OCI-LY7 (cell line): ENCODE data around the gene NOM1. TPM values are rescaled to one million over a fixed set of nuclear protein-coding genes. Genes with fewer than 3 reads are reported as not detected.

Experiments
- BruUV-seq: library from RNA; stranded (reverse); fragments of 400-500 nt; replicated peaks from 2 replicates; lab custom pipeline; 2021; lab: Mats Ljungman, UMichigan
- CTCF ChIA-PET: fragments of 300-600 bp; sonication (Branson Sonifier 250); formaldehyde crosslinking; loops from one replicate; lab custom pipeline; 2022; ENCODE audit warnings: antibody characterized with exemption; ENCODE audit not compliant: unreplicated experiment; lab: Charles Lee
- POLR2A ChIA-PET: fragments of 300-600 bp; sonication (Branson Sonifier 250); formaldehyde crosslinking; loops from one replicate; lab custom pipeline; 2022; ENCODE audit warnings: antibody characterized with exemption; lab: Charles Lee
- DNase-seq: peaks from one replicate; pipeline ENCODE4 v3.0.0-alpha.2; 2015; ENCODE audit warnings: low spot score
- H2AFZ ChIP-seq: fragments of 200-600 bp; sonication (generic), shearing (Covaris generic); 2 replicates; pipeline ENCODE4 v1.6.1; 2014; ENCODE audit warnings: mild to moderate bottlenecking, antibody characterized with exemption, low read length, moderate library complexity
- H3K27ac ChIP-seq: fragments of 200-600 bp; sonication (generic); 2 replicates; pipeline ENCODE4 v1.5.1; 2014; ENCODE audit warnings: mixed run types, low read depth, mild to moderate bottlenecking, moderate library complexity, low read length, inconsistent platforms; ENCODE audit not compliant: poor library complexity, severe bottlenecking
- H3K36me3 ChIP-seq: fragments of 200-600 bp; sonication (generic); 2 replicates; pipeline ENCODE4 v1.6.1; 2014; ENCODE audit warnings: mild to moderate bottlenecking, antibody characterized with exemption, low read length, moderate library complexity, mixed read lengths; ENCODE audit not compliant: insufficient read depth
- H3K4me1 ChIP-seq: fragments of 200-600 bp; sonication (generic); 2 replicates; pipeline ENCODE4 v1.5.1; 2014; ENCODE audit warnings: mild to moderate bottlenecking, low read length; ENCODE audit not compliant: insufficient read depth, poor library complexity, severe bottlenecking
- H3K4me2 ChIP-seq: fragments of 200-600 bp; sonication (generic); 2 replicates; pipeline ENCODE4 v1.6.1; 2014; ENCODE audit warnings: mild to moderate bottlenecking, low read length
- H3K4me3 ChIP-seq: fragments of 200-600 bp; sonication (generic); 2 replicates; pipeline ENCODE4 v1.5.1; 2014; ENCODE audit warnings: mild to moderate bottlenecking, low read depth, low read length; ENCODE audit not compliant: poor library complexity, severe bottlenecking
- H3K79me2 ChIP-seq: fragments of 200-600 bp; sonication (generic); 2 replicates; pipeline ENCODE4 v1.6.1; 2016; ENCODE audit warnings: low read depth, mild to moderate bottlenecking, low read length, moderate library complexity, mixed read lengths; ENCODE audit not compliant: insufficient read depth
- H3K9me2 ChIP-seq: fragments of 200-600 bp; sonication (generic); 2 replicates; pipeline ENCODE4 v1.6.1; 2016; ENCODE audit warnings: mild to moderate bottlenecking, low read length, mixed read lengths; ENCODE audit not compliant: insufficient read depth
- H3K9me3 ChIP-seq: fragments of 200-600 bp; sonication (generic); 2 replicates; pipeline ENCODE4 v1.6.1; 2014; ENCODE audit warnings: mild to moderate bottlenecking, mixed run types, low read length, mixed read lengths
- H4K20me1 ChIP-seq: fragments of 200-600 bp; sonication (generic); 2 replicates; pipeline ENCODE4 v1.6.1; 2014; ENCODE audit warnings: mild to moderate bottlenecking, antibody characterized with exemption, low read length, moderate library complexity, mixed read lengths; ENCODE audit not compliant: insufficient read depth
- CTCF ChIP-seq: fragments of 200-600 bp; sonication (generic); conservative IDR thresholded peaks from 2 replicates; pipeline ENCODE4 v1.5.1; 2014; ENCODE audit warnings: mild to moderate bottlenecking, antibody characterized with exemption, low read length, moderate library complexity, mixed read lengths
- EZH2phosphoT487 ChIP-seq: fragments of 200-600 bp; sonication (generic); IDR thresholded peaks from 2 replicates; pipeline ENCODE4 v1.6.1; 2018; ENCODE audit warnings: low read depth, borderline replicate concordance, mild to moderate bottlenecking, mixed run types, antibody characterized with exemption, low read length, moderate library complexity, mixed read lengths
- intact Hi-C: fragments of 100-400 bp; cut with micrococcal nuclease; formaldehyde crosslinking; loops from one replicate; pipeline ENCODE4 v1.10.0; 2022; ENCODE audit not compliant: unreplicated experiment
- total RNA-seq, 2 experiments: library from RNA; depleted of rRNA in 1 of 2; stranded (reverse); fragments of >200 nt in 1 of 2; shearing (Covaris generic) in 1 of 2; gene quantifications; 2 replicates each; pipeline ENCODE4 v1.2.3, GENCODE V29; 2014 to 2022

The NOM1 gene
- total RNA-seq, 2 experiments from 2014 or later, result 40.2 to 59.9 TPM

GRCh38 chr7:156989766-156990535 is 40.4 kb downstream of the NOM1 start:
- H3K9me2 ChIP-seq, result no peaks in the 10 kb centered on the region
- no peak for DNase-seq
- TF ChIP-seq CTCF (no peak), EZH2phosphoT487 (no peak)
- no peaks in the 10 kb centered on the region for H3K36me3 ChIP-seq
- ChIA-PET CTCF (no interaction called here), POLR2A (no interaction called here)
- no TSS peak for BruUV-seq
- no peaks in the 10 kb centered on the region for H4K20me1 ChIP-seq
- intact Hi-C loops, result no loop called here
- H3K9me3 ChIP-seq, result no peaks in the 10 kb centered on the region
- H3K4me2 ChIP-seq, result no peak overlapping the region
- H3K4me1 ChIP-seq, result no peaks in the 10 kb centered on the region
- H3K27ac ChIP-seq, result no peak overlapping the region
- H3K4me3 ChIP-seq, result no peak overlapping the region
- no peak overlapping the region for H2AFZ ChIP-seq
- no peaks in the 10 kb centered on the region for H3K79me2 ChIP-seq

- Histone ChIP-seq H3K4me2 (no peak overlapping the region), H2AFZ (no peak overlapping the region), H3K9me2 (no peaks in the 10 kb centered on the region), H3K27ac (no peak overlapping the region), H3K79me2 (no peaks in the 10 kb centered on the region), H3K36me3 (no peaks in the 10 kb centered on the region), H4K20me1 (no peaks in the 10 kb centered on the region), H3K9me3 (no peaks in the 10 kb centered on the region), H3K4me1 (peaks cover 3% of the 10 kb centered on the region), H3K4me3 (no peak overlapping the region)
- no peak for DNase-seq
- TF ChIP-seq CTCF (no peak), EZH2phosphoT487 (no peak)
- ChIA-PET POLR2A (interaction anchor here (0.7 kb wide), 1 partner anchor 72 kb away, joined by 3 read pairs; no protein-coding TSS in a partner anchor), CTCF (interaction anchor here (0.7 kb wide), 1 partner anchor 17 kb away, joined by 4 read pairs; the partner anchor contains the start of gene MNX1)
- intact Hi-C loops, result no loop called here
- no TSS peak for BruUV-seq
These were observed 43.8 kb downstream of the NOM1 start for GRCh38 chr7:156993021-156993924.
